GM13977 (cell line): ENCODE results near the gene WDR6.

ENCODE experiments used
- DNase-seq: peaks from one replicate; pipeline ENCODE4 v3.0.0; 2012; ENCODE audit warnings: low spot score
- CTCF ChIP-seq: IDR thresholded peaks from 2 replicates; pipeline ENCODE4 v1.5.1; 2012; ENCODE audit warnings: mild to moderate bottlenecking, control low read depth; ENCODE audit not compliant: insufficient read depth; ENCODE audit errors: extremely low read depth, missing control alignments
- in situ Hi-C: fragments of 300-500 bp; cut with MboI; formaldehyde crosslinking; loops from one replicate; pipeline ENCODE4 v1.12.0; 2022; ENCODE audit warnings: low sequenced_read_pairs, low pct_unique_long_range_greater_than_20kb, mixed read lengths, inconsistent platforms; ENCODE audit not compliant: unreplicated experiment

The WDR6 gene

GRCh38 chr3:48966367-48966766 is 40.8 kb upstream of the WDR6 start:
- in situ Hi-C loops: no loop called here
- TF ChIP-seq CTCF: no peak
- DNase-seq: no peak

GRCh38 chr3:48966876-48967361 is 40.3 kb upstream of the WDR6 start:
- DNase-seq: no peak
- no peak for TF ChIP-seq CTCF
- in situ Hi-C loops: no loop called here

DNA sequence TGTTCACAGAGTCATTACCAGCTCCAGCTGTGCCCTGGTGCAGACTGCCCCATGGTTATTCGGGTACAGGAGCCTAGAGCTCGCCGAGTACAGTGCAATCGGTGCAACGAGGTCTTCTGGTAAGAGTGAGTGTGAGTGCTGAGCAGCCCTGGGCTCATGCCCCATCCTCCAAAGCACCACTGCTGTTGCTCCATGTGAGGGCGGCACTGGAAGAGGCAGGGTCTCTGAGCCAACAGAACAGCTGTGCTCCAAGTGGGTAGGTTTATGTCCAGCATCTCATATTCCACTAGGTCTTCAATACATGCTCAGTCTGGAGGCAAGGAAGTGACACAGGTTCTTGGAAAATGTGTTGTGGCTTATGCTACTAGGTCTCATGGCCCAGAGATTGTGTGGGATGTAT is 36.6 kb upstream of the WDR6 start:
- no peak for DNase-seq
- in situ Hi-C loops: no loop called here
- no peak for TF ChIP-seq CTCF

DNA sequence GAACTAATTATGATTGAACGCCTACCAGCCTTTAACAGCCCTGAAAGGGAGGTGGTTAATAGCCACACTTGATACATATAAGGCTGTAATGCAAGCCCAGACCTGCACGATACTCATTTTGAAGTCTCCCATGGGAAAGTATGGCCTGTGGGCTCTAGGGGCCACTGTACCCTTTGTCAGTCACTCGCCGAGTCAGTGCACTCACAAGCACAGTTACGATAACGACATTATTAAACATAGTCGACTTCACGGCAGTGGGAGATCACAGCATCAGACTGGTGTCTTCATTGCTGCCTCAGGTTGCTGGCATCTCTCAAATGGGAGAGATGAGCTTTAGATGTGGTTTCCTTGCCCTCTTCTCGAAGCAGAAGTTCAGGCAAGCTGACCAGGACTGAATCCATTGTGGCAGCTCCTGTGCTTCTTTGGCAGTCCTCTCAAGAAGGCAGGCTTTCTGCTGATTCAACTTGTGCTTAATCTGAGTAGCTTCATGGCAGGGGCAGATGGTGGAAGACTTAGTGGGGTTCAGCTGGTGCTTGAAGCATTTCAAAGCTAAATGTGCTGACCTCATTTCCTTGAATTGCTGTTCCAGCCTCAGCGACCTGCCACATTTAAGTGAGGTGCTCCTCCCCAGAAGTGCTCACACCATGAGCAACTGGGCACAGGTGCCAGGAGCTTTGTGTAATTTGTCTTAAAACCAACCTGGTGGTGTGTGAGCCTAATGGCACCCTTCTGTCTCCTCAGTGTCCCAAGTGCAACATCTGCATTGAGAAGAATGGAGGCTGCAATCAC is 32.9 kb upstream of the WDR6 start:
- TF ChIP-seq CTCF: no peak
- in situ Hi-C loops: no loop called here
- DNase-seq: no peak

DNA sequence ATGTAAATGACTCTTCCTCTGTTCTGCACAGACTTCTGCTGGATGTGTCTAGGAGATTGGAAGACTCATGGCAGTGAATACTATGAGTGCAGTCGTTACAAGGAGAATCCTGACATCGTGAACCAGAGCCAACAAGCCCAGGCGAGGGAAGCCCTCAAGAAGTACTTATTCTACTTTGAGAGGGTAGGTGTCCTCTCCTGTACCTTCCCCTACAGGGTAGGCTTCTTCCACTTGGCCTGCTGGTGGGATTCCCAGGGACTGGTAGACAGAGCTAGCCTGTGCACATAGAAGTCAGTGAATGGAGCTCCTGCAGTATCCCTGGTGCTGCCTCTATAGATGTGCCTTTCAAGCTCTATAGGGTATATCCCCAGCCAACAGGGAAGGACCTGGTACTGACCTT is 27.7 kb upstream of the WDR6 start:
- DNase-seq: no peak
- in situ Hi-C loops: no loop called here
- TF ChIP-seq CTCF: no peak

DNA sequence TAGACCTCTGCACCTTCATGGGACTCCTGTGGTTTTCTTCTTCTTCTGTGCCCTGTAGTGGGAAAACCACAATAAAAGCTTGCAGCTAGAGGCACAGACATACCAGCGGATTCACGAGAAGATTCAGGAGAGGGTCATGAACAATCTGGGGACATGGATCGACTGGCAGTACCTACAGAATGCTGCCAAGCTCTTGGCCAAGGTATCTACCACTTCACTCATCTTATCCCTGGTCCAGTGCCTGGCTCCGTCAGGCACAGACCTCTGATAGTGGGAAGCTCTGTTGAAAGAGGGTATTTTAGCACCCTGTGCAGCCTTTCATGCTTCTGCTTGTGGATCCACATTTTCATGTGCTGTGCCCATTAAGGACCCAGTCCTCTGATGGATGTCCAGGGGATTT is 26.9 kb upstream of the WDR6 start:
- no peak for DNase-seq
- in situ Hi-C loops: no loop called here
- TF ChIP-seq CTCF: no peak
